ENCODE measurements around the gene RPRD1B.
A peak's percentile ranks its signal among the peaks of the same experiment; 100 is the strongest.

The RPRD1B gene, protein sequence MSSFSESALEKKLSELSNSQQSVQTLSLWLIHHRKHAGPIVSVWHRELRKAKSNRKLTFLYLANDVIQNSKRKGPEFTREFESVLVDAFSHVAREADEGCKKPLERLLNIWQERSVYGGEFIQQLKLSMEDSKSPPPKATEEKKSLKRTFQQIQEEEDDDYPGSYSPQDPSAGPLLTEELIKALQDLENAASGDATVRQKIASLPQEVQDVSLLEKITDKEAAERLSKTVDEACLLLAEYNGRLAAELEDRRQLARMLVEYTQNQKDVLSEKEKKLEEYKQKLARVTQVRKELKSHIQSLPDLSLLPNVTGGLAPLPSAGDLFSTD

DNA sequence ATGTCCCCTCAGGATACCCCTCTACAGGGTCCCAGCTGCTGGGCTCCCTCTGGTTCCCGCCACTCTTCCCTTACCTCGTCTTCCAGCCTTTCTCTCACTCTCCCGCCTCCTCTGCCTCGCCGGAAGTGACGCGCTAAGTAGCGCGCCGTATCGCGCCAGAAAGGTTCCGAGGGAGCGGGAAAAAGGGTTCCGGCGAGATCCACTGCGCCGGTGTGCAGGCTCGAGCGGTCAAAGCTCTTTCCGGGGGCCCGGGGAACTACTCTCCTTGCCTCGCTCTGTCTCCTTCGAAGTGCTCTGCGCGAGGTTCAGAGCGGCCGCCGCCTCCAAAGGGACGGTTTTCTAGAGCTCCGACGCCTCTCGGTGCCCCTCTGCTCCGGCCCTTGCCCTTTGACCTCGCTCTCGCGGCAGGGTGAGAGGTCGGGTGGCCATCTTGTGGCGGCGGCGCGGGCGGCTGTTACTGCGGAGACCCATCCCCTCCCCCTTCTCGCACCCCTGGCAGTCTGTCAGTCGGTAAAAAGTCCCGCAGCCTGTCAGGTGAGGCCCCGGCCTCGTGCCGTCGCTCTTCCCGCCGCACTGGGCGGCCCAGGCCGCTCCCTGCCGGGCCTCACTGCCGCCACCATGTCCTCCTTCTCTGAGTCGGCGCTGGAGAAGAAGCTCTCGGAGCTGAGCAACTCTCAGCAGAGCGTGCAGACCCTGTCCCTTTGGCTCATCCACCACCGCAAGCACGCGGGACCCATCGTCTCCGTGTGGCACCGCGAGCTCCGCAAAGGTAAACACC lies at the start of gene RPRD1B, which contains the start of gene TTI1:
Gene RPRD1B, plus strand, starts transcription at position 417 of the 778 bp plus-strand sequence. Its CDS starts 202 bp downstream, at position 619.
Gene TTI1, minus strand, starts transcription at position 127 of the 778 bp plus-strand sequence. CDS start 19,640 bp downstream, outside the sequence.
- H3K27ac ChIP-seq (ENCODE audit: low read length) = peak within 1 kb of the TSS; percentile 98
- H3K9ac ChIP-seq (ENCODE audit: low read depth, low read length) = peak within 1 kb of the TSS; percentile 88
- TF ChIP-seq CTCF (IDR thresholded peaks at IDR 0.05; ENCODE audit: borderline replicate concordance, extremely low read depth, low read length, poor library complexity, severe bottlenecking) (no peak), EZH2 (IDR thresholded peaks at IDR 0.05; ENCODE audit: borderline replicate concordance, low read depth, low read length, severe bottlenecking) (no peak)
- H3K4me1 ChIP-seq (ENCODE audit: insufficient read depth, low read length) = peaks cover 71% of the 10 kb centered on the region
- no peaks in the 10 kb centered on the region for H3K27me3 ChIP-seq (ENCODE audit: insufficient read depth, low read length, poor library complexity)
- H3K9me3 ChIP-seq (ENCODE audit: insufficient read depth, low read length, severe bottlenecking) = no peaks in the 10 kb centered on the region
- H3K79me2 ChIP-seq (ENCODE audit: insufficient read depth, low read length) = peaks cover 99% of the 10 kb centered on the region
- H3K4me2 ChIP-seq (ENCODE audit: insufficient read depth, low read length) = peak within 1 kb of the TSS; percentile 94
- peaks cover 25% of the 10 kb centered on the region; the same call in 1 of the 2 replicates for H4K20me1 ChIP-seq (ENCODE audit: insufficient read depth, low read length)
- DNase-seq (peak; percentile 93), ATAC-seq (ENCODE audit: insufficient read depth, low read depth) (peak; percentile 87)
- H2AFZ ChIP-seq (ENCODE audit: low read depth, low read length) = peak within 1 kb of the TSS; percentile 93
- H3K36me3 ChIP-seq (ENCODE audit: insufficient read depth, low read length) = peaks cover 42% of the 10 kb centered on the region
- peak within 1 kb of the TSS; percentile 89 to 93 for H3K4me3 ChIP-seq (ENCODE audit: low read depth in 1 of 2, low read length in 2 of 2)

- H2AFZ ChIP-seq (ENCODE audit: low read depth, low read length) = no peak overlapping the region
- H4K20me1 ChIP-seq (ENCODE audit: insufficient read depth, low read length) = no peaks in the 10 kb centered on the region
- TF ChIP-seq EZH2 (IDR thresholded peaks at IDR 0.05; ENCODE audit: borderline replicate concordance, low read depth, low read length, severe bottlenecking) (no peak), CTCF (IDR thresholded peaks at IDR 0.05; ENCODE audit: borderline replicate concordance, extremely low read depth, low read length, poor library complexity, severe bottlenecking) (no peak)
- no peak overlapping the region for H3K9ac ChIP-seq (ENCODE audit: low read depth, low read length)
- H3K4me1 ChIP-seq (ENCODE audit: insufficient read depth, low read length) = no peaks in the 10 kb centered on the region
- H3K36me3 ChIP-seq (ENCODE audit: insufficient read depth, low read length) = peaks cover 69% of the 10 kb centered on the region
- no peaks in the 10 kb centered on the region for H3K79me2 ChIP-seq (ENCODE audit: insufficient read depth, low read length)
- H3K4me3 ChIP-seq (ENCODE audit: low read depth in 1 of 2, low read length in 2 of 2) = no peak overlapping the region
- ATAC-seq (ENCODE audit: insufficient read depth, low read depth) (no peak), DNase-seq (no peak)
- H3K27me3 ChIP-seq (ENCODE audit: insufficient read depth, low read length, poor library complexity) = no peaks in the 10 kb centered on the region
- H3K9me3 ChIP-seq (ENCODE audit: insufficient read depth, low read length, severe bottlenecking) = no peaks in the 10 kb centered on the region
- no peak overlapping the region for H3K4me2 ChIP-seq (ENCODE audit: insufficient read depth, low read length)
- no peak overlapping the region for H3K27ac ChIP-seq (ENCODE audit: low read length)
Measured at GRCh38 chr20:37984018-37984785, 49.3 kb upstream of the RPRD1B start.

DNA sequence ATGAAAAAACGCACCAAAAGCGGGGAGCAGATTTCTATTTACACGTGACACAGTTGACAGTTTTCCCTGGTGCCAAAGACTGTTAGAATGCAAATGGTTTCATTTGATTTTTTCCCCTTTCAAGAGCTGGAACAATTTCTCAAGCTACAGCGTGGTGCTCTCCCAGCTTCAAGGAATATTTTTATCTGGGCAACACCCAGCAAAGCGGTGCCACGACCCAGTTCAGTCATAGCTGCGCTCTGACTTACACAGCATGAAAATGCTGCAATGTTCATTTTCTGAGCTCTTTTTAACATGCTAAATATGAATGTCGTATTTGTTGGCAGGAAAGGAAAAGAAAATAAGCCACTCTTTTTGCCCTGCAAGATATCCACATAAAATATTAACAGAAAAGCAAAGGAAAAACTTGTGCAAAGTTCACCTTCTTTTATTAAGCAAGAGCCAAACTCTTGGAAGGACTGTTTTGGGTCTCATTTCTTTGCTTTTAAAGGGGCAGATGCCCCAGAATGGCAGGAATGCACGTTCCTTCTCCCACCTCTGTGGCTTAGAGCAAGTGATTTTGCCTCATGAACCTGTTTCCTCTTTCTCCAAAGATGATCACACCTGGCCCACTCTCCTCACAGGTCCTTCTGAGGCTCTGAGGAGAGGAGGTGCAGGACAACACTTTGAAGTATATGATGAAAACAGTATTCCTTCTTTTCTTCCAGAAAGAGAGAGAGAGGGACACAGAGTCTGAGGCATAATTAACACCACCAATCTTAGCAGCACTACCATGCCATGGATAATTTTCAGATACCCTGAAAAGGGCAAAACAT lies 47.3 kb upstream of the RPRD1B start:
- no peak for ATAC-seq (ENCODE audit: insufficient read depth, low read depth)
- no peak overlapping the region for H3K27ac ChIP-seq (ENCODE audit: low read length)

More for the DNA sequence above, 47.3 kb upstream of the RPRD1B start:
- Histone ChIP-seq H4K20me1 (ENCODE audit: insufficient read depth, low read length) (no peaks in the 10 kb centered on the region), H3K9ac (ENCODE audit: low read depth, low read length) (no peak overlapping the region), H3K27me3 (ENCODE audit: insufficient read depth, low read length, poor library complexity) (no peaks in the 10 kb centered on the region), H2AFZ (ENCODE audit: low read depth, low read length) (no peak overlapping the region), H3K4me1 (ENCODE audit: insufficient read depth, low read length) (no peaks in the 10 kb centered on the region), H3K79me2 (ENCODE audit: insufficient read depth, low read length) (no peaks in the 10 kb centered on the region), H3K9me3 (ENCODE audit: insufficient read depth, low read length, severe bottlenecking) (no peaks in the 10 kb centered on the region), H3K36me3 (ENCODE audit: insufficient read depth, low read length) (peaks cover 89% of the 10 kb centered on the region), H3K4me2 (ENCODE audit: insufficient read depth, low read length) (no peak overlapping the region), H3K4me3 (ENCODE audit: low read depth in 1 of 2, low read length in 2 of 2) (no peak overlapping the region)
- TF ChIP-seq EZH2 (IDR thresholded peaks at IDR 0.05; ENCODE audit: borderline replicate concordance, low read depth, low read length, severe bottlenecking) = no peak
- no peak for TF ChIP-seq CTCF (IDR thresholded peaks at IDR 0.05; ENCODE audit: borderline replicate concordance, extremely low read depth, low read length, poor library complexity, severe bottlenecking)
- DNase-seq = no peak

Data from DND-41 (cell line).